ENCODE results near the gene PPP1R12C. TPM values are rescaled to one million over a fixed set of nuclear protein-coding genes. Genes with fewer than 3 reads are reported as not detected.

The PPP1R12C gene
- total RNA-seq, 1 donor = 55.0 TPM

DNA sequence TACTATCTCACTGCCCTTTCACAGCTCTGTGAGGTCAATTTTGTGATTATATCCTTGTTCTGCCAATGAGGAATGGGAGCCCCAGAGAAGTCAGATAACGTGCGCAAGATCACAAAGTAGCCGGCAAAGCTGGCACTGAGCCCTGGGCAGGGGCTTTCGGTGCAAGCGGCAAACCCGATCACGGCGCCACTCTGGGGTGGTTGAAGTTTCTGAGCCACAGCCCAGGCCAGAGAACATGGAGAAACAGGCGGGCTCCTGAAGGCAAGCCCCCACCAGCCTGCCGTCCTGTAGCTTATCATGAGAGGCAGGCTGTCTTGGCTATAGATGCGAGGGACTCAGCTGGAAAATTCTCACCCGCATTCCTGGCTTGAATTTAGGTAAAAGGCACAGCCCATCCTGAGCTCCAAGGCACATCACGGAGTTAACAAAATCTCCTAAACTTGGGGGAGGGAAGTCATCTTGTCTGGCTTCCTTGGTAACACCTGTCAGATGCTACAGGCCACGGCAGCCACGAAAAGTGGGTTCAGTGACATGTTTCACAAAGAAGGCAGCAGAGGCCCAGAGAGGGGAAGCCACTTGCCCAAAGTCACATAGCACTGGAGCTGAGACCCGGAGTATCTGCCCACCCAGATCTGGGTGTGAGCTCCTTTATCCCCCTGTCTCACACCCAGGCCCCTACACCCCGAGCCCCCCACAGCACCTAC, 19.1 kb upstream of the PPP1R12C start:
- Histone ChIP-seq H3K4me3 (ENCODE audit: insufficient read depth, low read length) (no peak overlapping the region), H4K20me1 (ENCODE audit: insufficient read depth, low read length) (no peaks in the 10 kb centered on the region), H3K9me3 (ENCODE audit: low read depth, low read length) (no peaks in the 10 kb centered on the region), H2AFZ (ENCODE audit: low read length) (no peak overlapping the region), H3K36me3 (ENCODE audit: insufficient read depth, low read length) (no peaks in the 10 kb centered on the region), H3K79me2 (ENCODE audit: insufficient read depth, low read length) (no peaks in the 10 kb centered on the region), H3K27ac (ENCODE audit: low read depth, low read length) (no peak overlapping the region), H3K4me2 (ENCODE audit: insufficient read depth, low read length) (no peak overlapping the region), H3K4me1 (ENCODE audit: insufficient read depth, low read length) (no peaks in the 10 kb centered on the region), H3K27me3 (ENCODE audit: insufficient read depth, low read length) (peaks cover 16% of the 10 kb centered on the region)
- peak; percentile 42 for DNase-seq (ENCODE audit: insufficient read length, low spot score, missing footprints)
- TF ChIP-seq, protein P1, sequence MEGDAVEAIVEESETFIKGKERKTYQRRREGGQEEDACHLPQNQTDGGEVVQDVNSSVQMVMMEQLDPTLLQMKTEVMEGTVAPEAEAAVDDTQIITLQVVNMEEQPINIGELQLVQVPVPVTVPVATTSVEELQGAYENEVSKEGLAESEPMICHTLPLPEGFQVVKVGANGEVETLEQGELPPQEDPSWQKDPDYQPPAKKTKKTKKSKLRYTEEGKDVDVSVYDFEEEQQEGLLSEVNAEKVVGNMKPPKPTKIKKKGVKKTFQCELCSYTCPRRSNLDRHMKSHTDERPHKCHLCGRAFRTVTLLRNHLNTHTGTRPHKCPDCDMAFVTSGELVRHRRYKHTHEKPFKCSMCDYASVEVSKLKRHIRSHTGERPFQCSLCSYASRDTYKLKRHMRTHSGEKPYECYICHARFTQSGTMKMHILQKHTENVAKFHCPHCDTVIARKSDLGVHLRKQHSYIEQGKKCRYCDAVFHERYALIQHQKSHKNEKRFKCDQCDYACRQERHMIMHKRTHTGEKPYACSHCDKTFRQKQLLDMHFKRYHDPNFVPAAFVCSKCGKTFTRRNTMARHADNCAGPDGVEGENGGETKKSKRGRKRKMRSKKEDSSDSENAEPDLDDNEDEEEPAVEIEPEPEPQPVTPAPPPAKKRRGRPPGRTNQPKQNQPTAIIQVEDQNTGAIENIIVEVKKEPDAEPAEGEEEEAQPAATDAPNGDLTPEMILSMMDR (IDR thresholded peaks at IDR 0.05; ENCODE audit: extremely low read depth, low read depth, low read length) = no peak

DNA sequence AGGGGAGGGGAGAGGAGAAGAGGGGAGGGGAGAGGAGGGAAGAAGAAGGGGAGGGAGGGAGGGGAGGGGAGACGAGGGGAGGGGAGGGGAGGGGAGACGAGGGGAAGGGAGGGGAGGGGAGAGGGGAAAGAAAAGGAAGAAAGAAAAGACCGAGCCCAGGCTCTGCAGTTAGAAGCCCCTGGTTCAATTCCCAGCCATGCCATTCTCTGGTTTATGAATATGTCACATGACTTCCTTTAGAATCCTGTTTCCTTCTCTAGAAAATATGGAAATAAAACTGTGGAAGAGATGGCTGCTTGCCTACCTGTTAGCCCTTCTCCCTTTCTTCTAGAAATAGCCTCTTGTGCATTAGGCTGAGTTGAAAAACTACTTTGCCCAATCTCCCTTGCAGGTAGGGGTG, 17.3 kb upstream of the PPP1R12C start:
- peak; percentile 38 for DNase-seq (ENCODE audit: insufficient read length, low spot score, missing footprints)
- Histone ChIP-seq H3K4me2 (ENCODE audit: insufficient read depth, low read length) (no peak overlapping the region), H3K9me3 (ENCODE audit: low read depth, low read length) (no peaks in the 10 kb centered on the region), H3K27ac (ENCODE audit: low read depth, low read length) (no peak overlapping the region), H3K4me1 (ENCODE audit: insufficient read depth, low read length) (no peaks in the 10 kb centered on the region), H4K20me1 (ENCODE audit: insufficient read depth, low read length) (no peaks in the 10 kb centered on the region), H2AFZ (ENCODE audit: low read length) (no peak overlapping the region), H3K4me3 (ENCODE audit: insufficient read depth, low read length) (no peak overlapping the region), H3K36me3 (ENCODE audit: insufficient read depth, low read length) (no peaks in the 10 kb centered on the region), H3K79me2 (ENCODE audit: insufficient read depth, low read length) (no peaks in the 10 kb centered on the region), H3K27me3 (ENCODE audit: insufficient read depth, low read length) (peaks cover 21% of the 10 kb centered on the region)
- TF ChIP-seq, protein P1 (IDR thresholded peaks at IDR 0.05; ENCODE audit: extremely low read depth, low read depth, low read length) = no peak

DNA sequence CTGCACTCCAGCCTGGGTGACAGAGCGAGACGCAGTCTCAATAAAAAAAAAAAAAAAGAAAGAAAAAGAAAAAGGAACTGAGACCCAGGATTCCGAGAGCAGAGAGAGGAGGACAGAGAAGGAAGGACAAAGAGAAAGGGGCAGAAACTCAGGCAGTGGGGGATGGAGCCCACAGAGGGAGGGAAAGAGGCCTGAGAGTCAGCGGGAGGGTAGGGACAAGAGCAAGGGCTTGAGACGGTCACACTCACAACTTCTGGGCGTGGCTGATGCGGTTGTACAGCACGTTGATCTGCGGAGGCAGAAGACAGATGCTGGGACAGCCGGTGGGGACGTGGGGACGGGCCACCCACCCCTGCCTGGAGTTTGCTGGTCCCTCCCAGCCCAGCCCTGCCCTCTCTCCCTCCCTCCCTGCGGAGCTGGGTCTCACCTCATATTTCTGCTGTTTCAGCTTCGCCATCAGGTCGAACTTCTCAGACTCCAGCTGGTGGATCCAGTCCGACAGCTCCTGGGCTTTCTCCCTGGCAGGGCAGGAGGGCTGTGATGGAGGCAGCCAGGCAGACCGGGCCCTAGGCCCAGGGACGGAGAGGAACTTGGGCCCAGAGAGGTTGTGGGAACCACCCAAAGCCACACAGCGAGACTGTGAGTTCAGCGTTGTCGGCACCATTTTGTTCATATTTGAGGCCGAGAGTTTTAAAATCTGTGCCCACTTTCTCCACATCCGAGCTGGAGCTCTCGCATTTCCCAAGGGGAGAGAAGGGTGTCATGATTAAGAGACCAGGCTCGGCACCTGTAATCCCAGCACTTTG, 16.4 kb upstream of the PPP1R12C start:
- H2AFZ ChIP-seq (ENCODE audit: low read length) = no peak overlapping the region
- no peaks in the 10 kb centered on the region for H3K36me3 ChIP-seq (ENCODE audit: insufficient read depth, low read length)
- H3K4me1 ChIP-seq (ENCODE audit: insufficient read depth, low read length) = no peaks in the 10 kb centered on the region
- no peak overlapping the region for H3K4me3 ChIP-seq (ENCODE audit: insufficient read depth, low read length)
- no peaks in the 10 kb centered on the region for H3K9me3 ChIP-seq (ENCODE audit: low read depth, low read length)
- peak; percentile 59 for DNase-seq (ENCODE audit: insufficient read length, low spot score, missing footprints)
- peaks cover 27% of the 10 kb centered on the region for H3K27me3 ChIP-seq (ENCODE audit: insufficient read depth, low read length)
- no peak overlapping the region for H3K4me2 ChIP-seq (ENCODE audit: insufficient read depth, low read length)
- H3K27ac ChIP-seq (ENCODE audit: low read depth, low read length) = no peak overlapping the region
- H3K79me2 ChIP-seq (ENCODE audit: insufficient read depth, low read length) = no peaks in the 10 kb centered on the region
- no peaks in the 10 kb centered on the region for H4K20me1 ChIP-seq (ENCODE audit: insufficient read depth, low read length)
- TF ChIP-seq, protein P1 (IDR thresholded peaks at IDR 0.05; ENCODE audit: extremely low read depth, low read depth, low read length) = no peak

Data from osteoblast (primary cell).